ENCODE results near the gene DAZAP1. TPM values are rescaled to one million over a fixed set of nuclear protein-coding genes. Genes with fewer than 3 reads are reported as not detected.

The DAZAP1 gene
- total and polyA plus RNA-seq, 5 donors from 2014 or later = 2.4 to 153 (median 5.0) TPM

DNA sequence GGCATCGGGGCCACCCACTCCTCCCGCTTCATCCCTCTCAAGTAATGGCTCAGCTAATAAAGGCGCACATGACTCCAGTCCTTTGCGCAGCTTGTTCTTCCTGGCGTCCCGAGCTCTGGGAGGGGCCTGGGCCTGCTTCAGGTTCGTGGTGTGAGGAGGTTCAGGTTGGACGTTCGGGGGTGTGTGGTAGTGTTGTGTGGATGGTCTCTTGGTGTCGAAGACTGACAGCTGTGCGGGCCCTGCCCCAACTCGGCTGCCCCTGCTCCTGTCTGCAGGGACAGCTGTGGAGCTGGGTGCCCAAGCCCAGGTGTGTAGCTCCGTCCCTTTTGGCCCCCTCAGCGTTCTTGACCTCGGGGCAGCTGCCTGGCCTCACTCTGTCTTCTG lies 33.0 kb downstream of the DAZAP1 start:
- Mint-ChIP-seq H3K36me3 (peaks cover 5% of the 10 kb centered on the region), H3K27ac (peak overlapping the region; percentile 34 to 75 (median 73)), H3K4me3 (peak overlapping the region; percentile 54 to 98 (median 80)), H3K9me3 (peaks cover 0 to 2% (median 0%) of the 10 kb centered on the region in 7 donors), H3K4me1 (peaks cover 0 to 44% (median 14%) of the 10 kb centered on the region in 4 donors), H3K27me3 (peaks cover 17% of the 10 kb centered on the region)
- H3K9me3 ChIP-seq (ENCODE audit: control insufficient read depth in 2 of 2, low read length in 2 of 2) = no peaks in the 10 kb centered on the region
- ATAC-seq (ENCODE audit: low read depth in 2 of 2) (no peak), DNase-seq (no peak)
- H3K27me3 ChIP-seq (ENCODE audit: control insufficient read depth, insufficient read depth, low read length) = no peaks in the 10 kb centered on the region
- no peak overlapping the region for H3K4me3 ChIP-seq (ENCODE audit: low read depth, low read length)
- H3K36me3 ChIP-seq (ENCODE audit: control insufficient read depth, insufficient read depth, low read length) = peaks cover 20% of the 10 kb centered on the region
- H3K27ac ChIP-seq (ENCODE audit: insufficient read depth, low read length, poor library complexity, severe bottlenecking) = no peak overlapping the region
- peaks cover 34% of the 10 kb centered on the region for H3K4me1 ChIP-seq (ENCODE audit: control insufficient read depth, insufficient read depth, low read length, poor library complexity, severe bottlenecking)

GRCh38 chr19:1441022-1441426 lies 33.6 kb downstream of the DAZAP1 start:
- H3K27ac ChIP-seq (ENCODE audit: insufficient read depth, low read length, poor library complexity, severe bottlenecking) = no peak overlapping the region
- H3K27ac Mint-ChIP-seq = peak overlapping the region in 1 of 3 donors; percentile 51
- H3K36me3 ChIP-seq (ENCODE audit: control insufficient read depth, insufficient read depth, low read length) = peaks cover 17% of the 10 kb centered on the region
- DNase-seq = no peak
- H3K4me1 ChIP-seq (ENCODE audit: control insufficient read depth, insufficient read depth, low read length, poor library complexity, severe bottlenecking) = peaks cover 40% of the 10 kb centered on the region
- H3K36me3 Mint-ChIP-seq = peaks cover 4% of the 10 kb centered on the region
- H3K4me1 Mint-ChIP-seq = peaks cover 0 to 45% (median 15%) of the 10 kb centered on the region in 4 donors
- no peaks in the 10 kb centered on the region for H3K27me3 ChIP-seq (ENCODE audit: control insufficient read depth, insufficient read depth, low read length)
- peaks cover 0 to 2% (median 0%) of the 10 kb centered on the region in 7 donors for H3K9me3 Mint-ChIP-seq
- no peak for ATAC-seq (ENCODE audit: low read depth in 2 of 2)
- H3K27me3 Mint-ChIP-seq = peaks cover 18% of the 10 kb centered on the region
- peak overlapping the region in 3 of 4 donors; percentile 70 to 98 (median 90) for H3K4me3 Mint-ChIP-seq
- H3K4me3 ChIP-seq (ENCODE audit: low read depth, low read length) = no peak overlapping the region
- H3K9me3 ChIP-seq (ENCODE audit: control insufficient read depth in 2 of 2, low read length in 2 of 2) = no peaks in the 10 kb centered on the region

- H3K27me3 Mint-ChIP-seq = peaks cover 18% of the 10 kb centered on the region
- H3K36me3 Mint-ChIP-seq = peaks cover 4% of the 10 kb centered on the region
- H3K4me3 ChIP-seq (ENCODE audit: low read depth, low read length) = no peak overlapping the region
- H3K9me3 ChIP-seq (ENCODE audit: control insufficient read depth in 2 of 2, low read length in 2 of 2) = no peaks in the 10 kb centered on the region
- peaks cover 17% of the 10 kb centered on the region for H3K36me3 ChIP-seq (ENCODE audit: control insufficient read depth, insufficient read depth, low read length)
- H3K4me3 Mint-ChIP-seq = peak overlapping the region; percentile 52 to 98 (median 76)
- peaks cover 0 to 47% (median 15%) of the 10 kb centered on the region in 4 donors for H3K4me1 Mint-ChIP-seq
- no peaks in the 10 kb centered on the region for H3K27me3 ChIP-seq (ENCODE audit: control insufficient read depth, insufficient read depth, low read length)
- no peak for ATAC-seq (ENCODE audit: low read depth in 2 of 2)
- no peak overlapping the region for H3K27ac ChIP-seq (ENCODE audit: insufficient read depth, low read length, poor library complexity, severe bottlenecking)
- no peak overlapping the region for H3K27ac Mint-ChIP-seq
- DNase-seq = no peak
- H3K9me3 Mint-ChIP-seq = peaks cover 0 to 2% (median 0%) of the 10 kb centered on the region in 7 donors
- H3K4me1 ChIP-seq (ENCODE audit: control insufficient read depth, insufficient read depth, low read length, poor library complexity, severe bottlenecking) = peaks cover 48% of the 10 kb centered on the region
Measured at GRCh38 chr19:1441677-1442438, 34.5 kb downstream of the DAZAP1 start.

- Mint-ChIP-seq H3K27ac (peak overlapping the region in 1 of 3 donors; percentile 69), H3K36me3 (peaks cover 4% of the 10 kb centered on the region), H3K9me3 (peaks cover 0 to 3% (median 0%) of the 10 kb centered on the region in 7 donors), H3K4me1 (peaks cover 0 to 46% (median 15%) of the 10 kb centered on the region in 4 donors), H3K4me3 (peak overlapping the region; percentile 71 to 89 (median 80)), H3K27me3 (peaks cover 35% of the 10 kb centered on the region)
- peak; percentile 88 to 90 for ATAC-seq (ENCODE audit: low read depth in 2 of 2)
- Histone ChIP-seq H3K27ac (ENCODE audit: insufficient read depth, low read length, poor library complexity, severe bottlenecking) (no peak overlapping the region), H3K4me3 (ENCODE audit: low read depth, low read length) (no peak overlapping the region), H3K4me1 (ENCODE audit: control insufficient read depth, insufficient read depth, low read length, poor library complexity, severe bottlenecking) (peaks cover 43% of the 10 kb centered on the region), H3K9me3 (ENCODE audit: control insufficient read depth in 2 of 2, low read length in 2 of 2) (no peaks in the 10 kb centered on the region), H3K36me3 (ENCODE audit: control insufficient read depth, insufficient read depth, low read length) (peaks cover 15% of the 10 kb centered on the region), H3K27me3 (ENCODE audit: control insufficient read depth, insufficient read depth, low read length) (peaks cover 6% of the 10 kb centered on the region)
- DNase-seq = peak; percentile 61 to 77 (median 77)
Measured at GRCh38 chr19:1445185-1445931, 38.0 kb downstream of the DAZAP1 start.

DNA sequence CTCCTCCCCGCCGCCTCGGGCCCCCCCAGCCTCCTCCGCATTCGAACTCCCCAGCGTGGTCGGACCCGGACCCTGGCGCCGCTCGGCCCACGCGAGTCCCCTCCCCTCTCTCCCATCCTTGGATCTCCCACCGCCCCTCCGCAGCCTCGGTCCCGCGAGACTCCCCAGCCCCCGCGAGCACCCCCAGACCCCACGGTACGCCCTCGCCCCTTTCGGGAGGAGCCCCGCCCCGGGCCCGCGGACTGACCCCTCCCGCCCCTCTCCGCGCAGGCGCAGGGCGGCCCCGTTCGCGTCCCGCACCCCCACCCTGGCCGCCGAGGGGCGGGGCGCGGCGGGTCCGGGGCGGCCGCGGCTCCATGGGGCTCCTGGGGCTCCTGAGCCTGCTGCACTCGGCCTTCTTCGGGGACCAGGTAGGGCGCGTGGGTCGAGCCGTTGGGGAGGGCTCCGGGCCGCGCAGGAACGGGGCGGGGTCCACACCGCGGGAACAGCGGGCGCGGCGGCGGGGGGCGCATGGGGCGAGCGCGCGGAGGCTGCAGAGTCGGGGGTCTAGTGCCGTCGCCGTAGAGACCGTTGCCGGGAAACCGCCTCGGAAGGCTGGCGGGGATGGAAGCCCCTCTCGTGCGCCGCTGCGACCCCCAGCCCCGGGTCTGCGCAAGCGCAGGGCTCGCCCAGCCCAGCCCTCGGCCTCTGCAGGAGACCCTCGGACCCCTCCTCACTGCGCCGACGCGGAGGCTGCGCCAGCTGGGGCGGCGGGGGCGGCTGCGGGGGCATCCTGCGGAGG lies 38.7 kb downstream of the DAZAP1 start:
- Mint-ChIP-seq H3K4me1 (peaks cover 0 to 48% (median 15%) of the 10 kb centered on the region in 4 donors), H3K27ac (no peak overlapping the region), H3K27me3 (peaks cover 42% of the 10 kb centered on the region), H3K36me3 (peaks cover 4% of the 10 kb centered on the region), H3K9me3 (peaks cover 0 to 4% (median 0%) of the 10 kb centered on the region in 7 donors), H3K4me3 (no peak overlapping the region)
- Histone ChIP-seq H3K4me1 (ENCODE audit: control insufficient read depth, insufficient read depth, low read length, poor library complexity, severe bottlenecking) (peaks cover 38% of the 10 kb centered on the region), H3K4me3 (ENCODE audit: low read depth, low read length) (no peak overlapping the region), H3K36me3 (ENCODE audit: control insufficient read depth, insufficient read depth, low read length) (peaks cover 7% of the 10 kb centered on the region), H3K27ac (ENCODE audit: insufficient read depth, low read length, poor library complexity, severe bottlenecking) (no peak overlapping the region), H3K27me3 (ENCODE audit: control insufficient read depth, insufficient read depth, low read length) (peaks cover 14% of the 10 kb centered on the region), H3K9me3 (ENCODE audit: control insufficient read depth in 2 of 2, low read length in 2 of 2) (no peaks in the 10 kb centered on the region)
- DNase-seq = no peak
- ATAC-seq (ENCODE audit: low read depth in 2 of 2) = no peak

DNA sequence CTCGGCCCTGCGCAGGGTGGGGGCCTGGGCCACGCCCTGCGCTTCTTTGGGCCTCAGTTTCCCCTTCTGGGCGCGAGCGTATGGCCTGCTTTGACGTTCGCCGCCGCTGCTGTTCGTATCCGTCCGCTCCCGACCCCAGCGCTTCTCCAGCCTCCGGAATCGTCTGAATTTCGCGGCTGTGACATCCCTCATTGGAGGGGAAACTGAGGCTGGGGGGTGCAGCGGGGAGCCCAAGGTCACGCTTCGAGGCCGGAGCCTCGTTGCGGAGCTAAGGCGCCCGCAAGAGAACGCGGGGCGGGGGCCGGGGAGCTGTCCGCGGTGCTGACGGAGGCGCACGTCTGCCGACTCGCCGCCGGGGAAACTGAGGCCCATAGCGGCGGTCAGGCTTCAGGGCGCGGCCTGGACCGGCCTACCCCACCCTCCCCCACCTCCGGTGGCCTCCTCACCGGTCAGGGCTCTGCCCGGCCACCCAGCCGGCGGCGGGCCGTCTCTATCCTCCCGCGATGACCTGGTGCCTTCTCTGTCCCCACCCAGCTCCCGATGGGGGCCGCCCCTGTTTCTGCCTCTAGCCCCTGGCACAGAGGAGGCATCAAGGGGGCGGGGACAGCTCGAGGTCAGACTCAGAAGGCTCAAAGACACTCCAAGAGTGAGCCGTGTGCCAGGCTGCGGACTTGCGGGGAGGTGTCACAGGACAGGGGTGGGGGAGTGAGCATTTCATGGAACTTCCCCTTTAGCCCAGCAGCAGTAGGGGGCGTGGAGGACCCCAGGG lies 39.5 kb downstream of the DAZAP1 start:
- peaks cover 45% of the 10 kb centered on the region for H3K27me3 Mint-ChIP-seq
- H3K36me3 Mint-ChIP-seq = peaks cover 1% of the 10 kb centered on the region
- no peak overlapping the region for H3K4me3 ChIP-seq (ENCODE audit: low read depth, low read length)
- H3K4me1 ChIP-seq (ENCODE audit: control insufficient read depth, insufficient read depth, low read length, poor library complexity, severe bottlenecking) = peaks cover 38% of the 10 kb centered on the region
- H3K27me3 ChIP-seq (ENCODE audit: control insufficient read depth, insufficient read depth, low read length) = peaks cover 14% of the 10 kb centered on the region
- no peaks in the 10 kb centered on the region for H3K36me3 ChIP-seq (ENCODE audit: control insufficient read depth, insufficient read depth, low read length)
- no peak overlapping the region for H3K27ac ChIP-seq (ENCODE audit: insufficient read depth, low read length, poor library complexity, severe bottlenecking)
- ATAC-seq (ENCODE audit: low read depth in 2 of 2) (no peak), DNase-seq (no peak)
- peaks cover 0 to 4% (median 0%) of the 10 kb centered on the region in 7 donors for H3K9me3 Mint-ChIP-seq
- peak overlapping the region; percentile 22 to 56 (median 39) for H3K4me3 Mint-ChIP-seq
- H3K27ac Mint-ChIP-seq = no peak overlapping the region
- H3K9me3 ChIP-seq (ENCODE audit: control insufficient read depth in 2 of 2, low read length in 2 of 2) = no peaks in the 10 kb centered on the region
- peaks cover 0 to 45% (median 13%) of the 10 kb centered on the region in 4 donors for H3K4me1 Mint-ChIP-seq

DNA sequence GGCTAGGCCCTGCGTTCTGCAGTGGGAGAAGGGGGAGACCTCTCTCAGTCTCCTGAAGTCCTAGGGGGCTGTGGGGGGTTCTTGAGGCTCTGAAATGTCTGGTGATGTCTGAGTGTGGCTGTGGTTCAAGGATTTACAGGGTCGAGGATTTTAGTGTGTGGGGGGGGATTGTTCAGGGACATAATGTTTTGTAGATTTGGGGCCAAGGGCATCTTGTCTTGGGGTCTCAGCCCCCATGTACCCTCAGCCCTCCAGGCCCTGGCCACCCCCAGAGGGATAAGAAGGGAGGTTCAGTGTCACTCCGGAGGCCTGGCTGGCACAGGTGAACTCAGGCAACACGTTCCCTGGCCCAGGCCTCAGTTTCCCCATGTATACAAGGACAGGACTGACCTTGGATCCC lies 40.1 kb downstream of the DAZAP1 start:
- no peak for ATAC-seq (ENCODE audit: low read depth in 2 of 2)
- H3K36me3 ChIP-seq (ENCODE audit: control insufficient read depth, insufficient read depth, low read length) = no peaks in the 10 kb centered on the region
- H3K4me3 Mint-ChIP-seq = peak overlapping the region in 3 of 4 donors; percentile 56 to 83 (median 57)
- no peak for DNase-seq
- no peaks in the 10 kb centered on the region for H3K9me3 ChIP-seq (ENCODE audit: control insufficient read depth in 2 of 2, low read length in 2 of 2)
- H3K4me3 ChIP-seq (ENCODE audit: low read depth, low read length) = no peak overlapping the region
- H3K27ac ChIP-seq (ENCODE audit: insufficient read depth, low read length, poor library complexity, severe bottlenecking) = no peak overlapping the region
- H3K27me3 ChIP-seq (ENCODE audit: control insufficient read depth, insufficient read depth, low read length) = peaks cover 14% of the 10 kb centered on the region
- no peak overlapping the region for H3K27ac Mint-ChIP-seq
- H3K4me1 ChIP-seq (ENCODE audit: control insufficient read depth, insufficient read depth, low read length, poor library complexity, severe bottlenecking) = peaks cover 38% of the 10 kb centered on the region
- peaks cover 0 to 4% (median 0%) of the 10 kb centered on the region in 7 donors for H3K9me3 Mint-ChIP-seq
- no peaks in the 10 kb centered on the region for H3K36me3 Mint-ChIP-seq
- H3K4me1 Mint-ChIP-seq = peaks cover 0 to 42% (median 10%) of the 10 kb centered on the region in 4 donors
- H3K27me3 Mint-ChIP-seq = peaks cover 45% of the 10 kb centered on the region

Data from CD4-positive, CD25-positive, alpha-beta regulatory T cell (primary cell).